GM21447 (cell line): Measurements from ENCODE around the gene DNLZ.

ENCODE experiments used
- ATAC-seq: cut with Tn5 transposase; IDR thresholded peaks from one replicate; pipeline ENCODE4 v1.9.1; 2021; ENCODE audit not compliant: unreplicated experiment

DNLZ gene

GRCh38 chr9:136333486-136333885 lies 30.1 kb downstream of the DNLZ start:
- no peak for ATAC-seq

GRCh38 chr9:136333045-136333444 lies 30.5 kb downstream of the DNLZ start:
- ATAC-seq, result no peak

GRCh38 chr9:136332482-136332983 lies 31.0 kb downstream of the DNLZ start:
- no peak for ATAC-seq

GRCh38 chr9:136331556-136332481 lies 31.7 kb downstream of the DNLZ start:
- no peak for ATAC-seq

- ATAC-seq, result no peak
These were observed 32.5 kb downstream of the DNLZ start for GRCh38 chr9:136331030-136331429.

GRCh38 chr9:136330406-136330990 lies 33.0 kb downstream of the DNLZ start:
- ATAC-seq, result no peak

- no peak for ATAC-seq
These were observed 33.7 kb downstream of the DNLZ start for GRCh38 chr9:136329636-136330405.

- ATAC-seq, result no peak
These were observed 34.3 kb downstream of the DNLZ start for GRCh38 chr9:136329211-136329627.

- ATAC-seq, result no peak
These were observed 34.9 kb downstream of the DNLZ start for GRCh38 chr9:136328622-136329041.

GRCh38 chr9:136328011-136328621 lies 35.4 kb downstream of the DNLZ start:
- ATAC-seq, result no peak

GRCh38 chr9:136327304-136327974 lies 36.1 kb downstream of the DNLZ start, which contains the start of gene GPSM1:
TSS of gene GPSM1 (plus strand) at chr9:136327539. CDS start at chr9:136327696, 157 bp downstream.
- no peak for ATAC-seq

GRCh38 chr9:136326761-136327303 lies 36.7 kb downstream of the DNLZ start:
- no peak for ATAC-seq

- no peak for ATAC-seq
These were observed 37.3 kb downstream of the DNLZ start for GRCh38 chr9:136326061-136326760.

GRCh38 chr9:136325358-136325757 lies 38.2 kb downstream of the DNLZ start:
- ATAC-seq, result no peak

GRCh38 chr9:136324501-136325300 lies 38.8 kb downstream of the DNLZ start:
- no peak for ATAC-seq

GRCh38 chr9:136323371-136323789 lies 40.2 kb downstream of the DNLZ start:
- ATAC-seq, result no peak

- ATAC-seq, result no peak
These were observed 40.7 kb downstream of the DNLZ start for GRCh38 chr9:136322756-136323330.

- ATAC-seq, result no peak
These were observed 42.0 kb downstream of the DNLZ start for GRCh38 chr9:136321561-136321960.
